ENCODE data around the gene PIGQ. TPM values are rescaled to one million over a fixed set of nuclear protein-coding genes. Genes with fewer than 3 reads are reported as not detected.

PIGQ gene
- total and polyA plus RNA-seq, 2 of the 13 experiments (the other 11 are each of a cell fraction or from before 2014, with no cell fraction given), result 7.7 to 19.7 TPM

DNA sequence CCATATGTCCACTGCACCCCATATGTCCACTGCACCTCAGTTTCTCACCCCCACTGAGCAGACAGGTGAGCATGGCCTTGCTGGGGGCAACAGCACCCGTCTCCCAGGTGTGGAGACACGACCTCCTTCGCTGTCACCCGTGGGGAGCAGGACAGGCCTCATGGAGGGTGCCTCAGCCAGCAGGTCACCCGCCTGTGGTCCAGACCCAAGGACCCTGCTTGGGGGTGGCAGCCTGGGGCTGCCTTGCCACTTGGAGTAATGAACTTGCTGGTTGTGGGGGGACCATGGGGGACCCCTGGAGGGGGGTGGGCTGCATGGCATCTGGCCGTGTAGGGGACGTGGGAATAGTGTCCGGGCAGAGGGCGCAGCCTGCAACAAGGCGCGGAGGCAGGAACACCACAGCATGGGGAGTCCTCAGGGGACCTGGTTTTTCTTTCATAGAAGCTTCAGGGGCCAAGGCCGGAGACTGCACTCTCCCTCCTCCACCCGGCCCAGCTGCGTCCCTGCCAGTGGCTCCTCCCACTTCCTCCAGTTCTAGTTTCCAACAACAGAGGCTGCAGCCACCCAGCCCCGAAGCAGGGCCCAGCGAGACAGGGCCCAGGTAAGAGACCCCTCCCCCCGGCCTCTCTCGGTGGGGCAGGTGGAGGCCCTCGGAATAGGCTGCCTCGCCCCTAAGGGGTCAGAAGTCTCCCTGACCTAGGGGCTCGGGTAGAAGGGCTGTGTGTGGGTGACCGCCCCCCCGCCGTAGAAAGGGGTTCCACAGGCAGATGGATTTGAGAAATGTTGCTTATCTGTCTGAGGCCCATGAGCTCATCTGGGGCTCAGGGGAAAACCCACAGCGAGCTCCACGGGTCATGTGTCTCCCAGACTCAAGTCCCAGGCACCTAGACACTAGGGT lies 3.0 kb upstream of the PIGQ start, which contains the start of gene NHLRC4 (continued):
- TF ChIP-seq, protein P1, sequence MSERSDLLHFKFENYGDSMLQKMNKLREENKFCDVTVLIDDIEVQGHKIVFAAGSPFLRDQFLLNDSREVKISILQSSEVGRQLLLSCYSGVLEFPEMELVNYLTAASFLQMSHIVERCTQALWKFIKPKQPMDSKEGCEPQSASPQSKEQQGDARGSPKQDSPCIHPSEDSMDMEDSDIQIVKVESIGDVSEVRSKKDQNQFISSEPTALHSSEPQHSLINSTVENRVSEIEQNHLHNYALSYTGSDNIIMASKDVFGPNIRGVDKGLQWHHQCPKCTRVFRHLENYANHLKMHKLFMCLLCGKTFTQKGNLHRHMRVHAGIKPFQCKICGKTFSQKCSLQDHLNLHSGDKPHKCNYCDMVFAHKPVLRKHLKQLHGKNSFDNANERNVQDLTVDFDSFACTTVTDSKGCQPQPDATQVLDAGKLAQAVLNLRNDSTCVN (CRISPR knock-in tag; IDR thresholded peaks at IDR 0.05; ENCODE audit: borderline replicate concordance), result no peak
- TF ChIP-seq ZBTB21 (CRISPR knock-in tag; IDR thresholded peaks at IDR 0.05) (no peak), MXI1 (IDR thresholded peaks at IDR 0.05; ENCODE audit: borderline replicate concordance, low read depth, low read length) (no peak), NFKB2 (CRISPR knock-in tag; IDR thresholded peaks at IDR 0.05; ENCODE audit: borderline replicate concordance) (no peak), ZNF766 (CRISPR knock-in tag; IDR thresholded peaks at IDR 0.05; ENCODE audit: borderline replicate concordance) (no peak), ZNF772 (CRISPR knock-in tag; IDR thresholded peaks at IDR 0.05) (no peak; the same call in 1 of the 2 replicates), ARHGAP35 (CRISPR knock-in tag; IDR thresholded peaks at IDR 0.05; ENCODE audit: borderline replicate concordance) (no peak), HNRNPLL (IDR thresholded peaks at IDR 0.05; ENCODE audit: low read depth, low read length, poor library complexity, severe bottlenecking) (peak; percentile 21), ZBTB7B (CRISPR knock-in tag; IDR thresholded peaks at IDR 0.05) (0 out of 2 replicates have a peak, but pooled peaks have one; percentile 23), U2AF1 (optimal IDR thresholded peaks at IDR 0.05; ENCODE audit: low read depth, low read length) (no peak), STAT5B (CRISPR knock-in tag; IDR thresholded peaks at IDR 0.05) (no peak), ZNF136 (CRISPR knock-in tag; IDR thresholded peaks at IDR 0.05; ENCODE audit: low read depth) (no peak), YEATS2 (CRISPR knock-in tag; IDR thresholded peaks at IDR 0.05; ENCODE audit: borderline replicate concordance) (peak; percentile 19; the same call in 1 of the 2 replicates), LCORL (IDR thresholded peaks at IDR 0.05) (no peak), LCORL (CRISPR knock-in tag; IDR thresholded peaks at IDR 0.05) (no peak), TAF15 (IDR thresholded peaks at IDR 0.05; ENCODE audit: low read depth, low read length, poor library complexity, severe bottlenecking) (no peak), MZF1 (CRISPR knock-in tag; IDR thresholded peaks at IDR 0.05; ENCODE audit: borderline replicate concordance) (no peak), ZNF614 (CRISPR knock-in tag; IDR thresholded peaks at IDR 0.05; ENCODE audit: borderline replicate concordance) (no peak), RARA (CRISPR knock-in tag; IDR thresholded peaks at IDR 0.05) (peak; percentile 53; the same call in 1 of the 2 replicates)
- TF ChIP-seq, protein P2, sequence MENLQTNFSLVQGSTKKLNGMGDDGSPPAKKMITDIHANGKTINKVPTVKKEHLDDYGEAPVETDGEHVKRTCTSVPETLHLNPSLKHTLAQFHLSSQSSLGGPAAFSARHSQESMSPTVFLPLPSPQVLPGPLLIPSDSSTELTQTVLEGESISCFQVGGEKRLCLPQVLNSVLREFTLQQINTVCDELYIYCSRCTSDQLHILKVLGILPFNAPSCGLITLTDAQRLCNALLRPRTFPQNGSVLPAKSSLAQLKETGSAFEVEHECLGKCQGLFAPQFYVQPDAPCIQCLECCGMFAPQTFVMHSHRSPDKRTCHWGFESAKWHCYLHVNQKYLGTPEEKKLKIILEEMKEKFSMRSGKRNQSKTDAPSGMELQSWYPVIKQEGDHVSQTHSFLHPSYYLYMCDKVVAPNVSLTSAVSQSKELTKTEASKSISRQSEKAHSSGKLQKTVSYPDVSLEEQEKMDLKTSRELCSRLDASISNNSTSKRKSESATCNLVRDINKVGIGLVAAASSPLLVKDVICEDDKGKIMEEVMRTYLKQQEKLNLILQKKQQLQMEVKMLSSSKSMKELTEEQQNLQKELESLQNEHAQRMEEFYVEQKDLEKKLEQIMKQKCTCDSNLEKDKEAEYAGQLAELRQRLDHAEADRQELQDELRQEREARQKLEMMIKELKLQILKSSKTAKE (CRISPR knock-in tag; IDR thresholded peaks at IDR 0.05; ENCODE audit: borderline replicate concordance), result no peak
- TF ChIP-seq, protein P3, sequence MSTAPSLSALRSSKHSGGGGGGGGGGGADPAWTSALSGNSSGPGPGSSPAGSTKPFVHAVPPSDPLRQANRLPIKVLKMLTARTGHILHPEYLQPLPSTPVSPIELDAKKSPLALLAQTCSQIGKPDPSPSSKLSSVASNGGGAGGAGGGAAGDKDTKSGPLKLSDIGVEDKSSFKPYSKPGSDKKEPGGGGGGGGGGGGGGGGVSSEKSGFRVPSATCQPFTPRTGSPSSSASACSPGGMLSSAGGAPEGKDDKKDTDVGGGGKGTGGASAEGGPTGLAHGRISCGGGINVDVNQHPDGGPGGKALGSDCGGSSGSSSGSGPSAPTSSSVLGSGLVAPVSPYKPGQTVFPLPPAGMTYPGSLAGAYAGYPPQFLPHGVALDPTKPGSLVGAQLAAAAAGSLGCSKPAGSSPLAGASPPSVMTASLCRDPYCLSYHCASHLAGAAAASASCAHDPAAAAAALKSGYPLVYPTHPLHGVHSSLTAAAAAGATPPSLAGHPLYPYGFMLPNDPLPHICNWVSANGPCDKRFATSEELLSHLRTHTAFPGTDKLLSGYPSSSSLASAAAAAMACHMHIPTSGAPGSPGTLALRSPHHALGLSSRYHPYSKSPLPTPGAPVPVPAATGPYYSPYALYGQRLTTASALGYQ (CRISPR knock-in tag; IDR thresholded peaks at IDR 0.05), result no peak
- TF ChIP-seq, protein P4, sequence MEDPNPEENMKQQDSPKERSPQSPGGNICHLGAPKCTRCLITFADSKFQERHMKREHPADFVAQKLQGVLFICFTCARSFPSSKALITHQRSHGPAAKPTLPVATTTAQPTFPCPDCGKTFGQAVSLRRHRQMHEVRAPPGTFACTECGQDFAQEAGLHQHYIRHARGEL (CRISPR knock-in tag; IDR thresholded peaks at IDR 0.05), result no peak
- TF ChIP-seq, protein P5, sequence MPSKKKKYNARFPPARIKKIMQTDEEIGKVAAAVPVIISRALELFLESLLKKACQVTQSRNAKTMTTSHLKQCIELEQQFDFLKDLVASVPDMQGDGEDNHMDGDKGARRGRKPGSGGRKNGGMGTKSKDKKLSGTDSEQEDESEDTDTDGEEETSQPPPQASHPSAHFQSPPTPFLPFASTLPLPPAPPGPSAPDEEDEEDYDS (CRISPR knock-in tag; IDR thresholded peaks at IDR 0.05), result no peak

Data from HepG2 (cell line).